Gastrocnemius medialis (tissue), 4 donors: ENCODE data around the gene PCDH1. TPM values are rescaled to one million over a fixed set of nuclear protein-coding genes. Genes with fewer than 3 reads are reported as not detected.
A peak's percentile ranks its signal among the peaks of the same experiment; 100 is the strongest.

Source experiments
- ATAC-seq, 2 donors: fragments of 150-250 bp; one replicate each; pipeline ENCODE4 v1.9.1; 2016
- DNase-seq, 2 donors: peaks; one replicate each; pipeline ENCODE4 v3.0.0-alpha.2; 2019
- H3K27ac ChIP-seq, 4 donors: fragments of 200-600 bp; sonication (generic); 1 replicate in 1 of 4; 2 replicates in 3 of 4; pipeline ENCODE4 v1.5.1; 2016 to 2018; ENCODE audit warnings: mild to moderate bottlenecking in 2 of 4, moderate library complexity in 1 of 4
- H3K27me3 ChIP-seq, 3 donors: fragments of 200-600 bp; sonication (generic) in 2 of 3; 1 replicate in 1 of 3; 2 replicates in 2 of 3; pipeline versions ENCODE4 v1.5.1 to v1.6.0; 2016 to 2019; ENCODE audit warnings: mild to moderate bottlenecking in 1 of 3, moderate library complexity in 1 of 3
- H3K36me3 ChIP-seq, 2 donors: fragments of 200-600 bp; sonication (generic) in 1 of 2; one replicate each; pipeline ENCODE4 v1.5.1; 2017 to 2018
- H3K4me1 ChIP-seq, 2 donors: fragments of 200-600 bp; sonication (generic) in 1 of 2; one replicate each; pipeline ENCODE4 v1.5.1; 2016 to 2017; ENCODE audit warnings: mild to moderate bottlenecking in 2 of 2
- H3K4me3 ChIP-seq, 4 donors: fragments of 200-600 bp; sonication (generic) in 3 of 4; 1 replicate in 1 of 4; 2 replicates in 3 of 4; pipeline ENCODE4 v1.5.1; 2016 to 2019; ENCODE audit warnings: mild to moderate bottlenecking in 2 of 4
- H3K9me3 ChIP-seq, 3 donors: fragments of 200-600 bp; sonication (generic) in 2 of 3; 1 replicate in 1 of 3; 2 replicates in 2 of 3; pipeline ENCODE4 v1.5.1; 2016 to 2019
- CTCF ChIP-seq, 5 experiments: fragments of 450-650 bp in 3 of 5; fragments of 200-600 bp in 2 of 5; sonication (generic) in 2 of 5; IDR thresholded peaks in 4 of 5; conservative IDR thresholded peaks in 1 of 5; 1 replicate in 4 of 5; 2 replicates in 1 of 5; pipeline ENCODE4 v1.5.1; 2016 to 2019; ENCODE audit warnings: antibody characterized with exemption in 5 of 5, mild to moderate bottlenecking in 3 of 5, moderate library complexity in 3 of 5
- POLR2A ChIP-seq, 2 donors: fragments of 450-650 bp; IDR thresholded peaks; one replicate each; pipeline ENCODE4 v1.6.1; 2017; ENCODE audit warnings: antibody characterized with exemption in 2 of 2, mild to moderate bottlenecking in 2 of 2, moderate library complexity in 2 of 2
- in situ Hi-C, 4 donors: fragments of 200-750 bp; cut with MboI; loops; one replicate each; pipeline versions ENCODE4 v1.15.0 to v1.8.0; 2017; ENCODE audit warnings: low sequenced_read_pairs in 4 of 4
- intact Hi-C: fragments of 100-400 bp; cut with DNase I; formaldehyde crosslinking; loops from one replicate; pipeline ENCODE4 v1.15.1; 2023; ENCODE audit warnings: low total_unique reads
- total RNA-seq, 4 donors: library from RNA; depleted of rRNA; stranded (reverse); fragments of >200 nt; gene quantifications; one replicate each; pipeline versions ENCODE4 v1.1.0 to v1.2.3, GENCODE V29; 2016

PCDH1 gene
- total RNA-seq, 4 donors from 2014 or later, result 15.9 to 20.8 (median 18.1) TPM

DNA sequence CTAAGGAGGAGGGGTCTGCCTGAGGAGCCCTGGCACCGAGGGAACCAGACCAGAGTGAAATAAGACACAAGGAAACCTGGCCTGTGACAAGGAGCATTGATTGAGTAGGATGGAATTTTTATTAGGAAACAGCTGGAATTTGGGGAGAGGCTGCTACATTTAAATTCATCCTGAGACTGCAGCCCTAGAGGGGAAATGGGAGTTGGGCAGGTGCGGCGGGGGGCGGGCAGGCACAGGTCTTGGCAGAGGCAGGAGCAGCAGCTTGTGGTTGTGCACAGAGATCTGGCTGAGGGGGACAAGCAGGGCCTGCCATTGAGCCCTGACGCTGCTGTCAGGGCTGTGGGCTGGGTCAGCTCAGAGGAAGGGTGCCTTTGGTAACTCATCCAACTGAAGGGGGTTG lies 71.6 kb downstream of the PCDH1 start:
- H3K27ac ChIP-seq, result peak overlapping the region; percentile 31 to 75 (median 68)
- intact Hi-C loops, result no loop called here

GRCh38 chr5:141805874-141806595 lies 72.2 kb downstream of the PCDH1 start:
- Histone ChIP-seq H3K27ac (peak overlapping the region; percentile 31 to 75 (median 68)), H3K27me3 (peaks cover 16 to 27% (median 26%) of the 10 kb centered on the region in 3 donors), H3K4me1 (peaks cover 3 to 21% of the 10 kb centered on the region in 2 donors), H3K9me3 (no peaks in the 10 kb centered on the region), H3K4me3 (no peak overlapping the region), H3K36me3 (no peaks in the 10 kb centered on the region)
- TF ChIP-seq POLR2A (IDR thresholded peaks at IDR 0.05) (no peak), CTCF (IDR thresholded peaks at IDR 0.05 in 4 of 5, conservative IDR thresholded peaks at IDR 0.05 in 1 of 5) (no peak)
- no peak for DNase-seq
- intact Hi-C loops (no loop called here), in situ Hi-C loops (no loop called here)
- ATAC-seq, result peak; percentile 79 to 84

More for the DNA sequence above, 71.6 kb downstream of the PCDH1 start:
- no peak for DNase-seq
- ATAC-seq, result no peak
- H3K27me3 ChIP-seq, result peaks cover 19 to 32% (median 31%) of the 10 kb centered on the region in 3 donors
- no peak for TF ChIP-seq POLR2A (IDR thresholded peaks at IDR 0.05)
- no peak for TF ChIP-seq CTCF (IDR thresholded peaks at IDR 0.05 in 4 of 5, conservative IDR thresholded peaks at IDR 0.05 in 1 of 5)
- no peaks in the 10 kb centered on the region for H3K9me3 ChIP-seq
- H3K4me1 ChIP-seq, result peaks cover 3 to 21% of the 10 kb centered on the region in 2 donors
- in situ Hi-C loops, result no loop called here
- H3K36me3 ChIP-seq, result no peaks in the 10 kb centered on the region
- no peak overlapping the region for H3K4me3 ChIP-seq

- DNase-seq (no peak), ATAC-seq (no peak)
- in situ Hi-C loops, result no loop called here
- peaks cover 3 to 21% of the 10 kb centered on the region in 2 donors for H3K4me1 ChIP-seq
- intact Hi-C loops, result no loop called here
- peaks cover 10 to 16% (median 16%) of the 10 kb centered on the region in 3 donors for H3K27me3 ChIP-seq
- TF ChIP-seq POLR2A (IDR thresholded peaks at IDR 0.05), result no peak
- no peak for TF ChIP-seq CTCF (IDR thresholded peaks at IDR 0.05 in 4 of 5, conservative IDR thresholded peaks at IDR 0.05 in 1 of 5)
- no peak overlapping the region for H3K4me3 ChIP-seq
- H3K36me3 ChIP-seq, result no peaks in the 10 kb centered on the region
- peak overlapping the region in 3 of 4 donors; percentile 52 to 69 (median 65) for H3K27ac ChIP-seq
- no peaks in the 10 kb centered on the region for H3K9me3 ChIP-seq
These were observed 73.7 kb downstream of the PCDH1 start for GRCh38 chr5:141804475-141804874.

Other genes with a start within 250 kb of the PCDH1 start
- gene HDAC3, start 241.6 kb downstream of the PCDH1 start, total RNA-seq, result 10 to 100 TPM; 29.8 to 40.7 (median 35.7) TPM
- gene RELL2, start 241.4 kb downstream of the PCDH1 start, total RNA-seq, result 1 to 10 TPM in 1 of 4 donors, under 1 TPM in 1, not detected in 2; 0.16 to 1.1 TPM
- 1 to 10 TPM in 1 of 4 donors, under 1 TPM in 3; 0.32 to 2.6 (median 0.65) TPM for gene FCHSD1, start 227.0 kb downstream of the PCDH1 start, total RNA-seq
- 1 to 10 TPM; 1.6 to 5.5 (median 3.0) TPM for gene ARAP3, start 196.2 kb downstream of the PCDH1 start, total RNA-seq
- 10 to 100 TPM; 31.3 to 91.6 (median 52.4) TPM for gene DELE1, start 45.5 kb upstream of the PCDH1 start, total RNA-seq
- 10 to 100 TPM in 1 of 4 donors, 1 to 10 TPM in 3; 2.1 to 13.6 (median 3.6) TPM for gene PCDH12, start 79.8 kb upstream of the PCDH1 start, total RNA-seq
- gene RNF14, start 90.7 kb upstream of the PCDH1 start, total RNA-seq, result 100 to 1,000 TPM in 1 of 4 donors, 10 to 100 TPM in 3; 71.4 to 107 (median 84.5) TPM
- 10 to 100 TPM; 22.3 to 50.0 (median 47.3) TPM for gene GNPDA1, start 134.6 kb upstream of the PCDH1 start, total RNA-seq
- 10 to 100 TPM; 37.1 to 63.5 (median 42.5) TPM for gene NDFIP1, start 230.4 kb upstream of the PCDH1 start, total RNA-seq